ENCODE results near the gene LCK. TPM values are rescaled to one million over a fixed set of nuclear protein-coding genes. Genes with fewer than 3 reads are reported as not detected.

The LCK gene
- total and polyA plus RNA-seq, 10 of the 15 experiments (the other 5 are each of a cell fraction or from before 2014, with no cell fraction given), result 31.5 to 173 (median 119) TPM

- no peak; the same call in 1 of the 2 replicates for TF ChIP-seq ZNF687 (IDR thresholded peaks at IDR 0.05)
- TF ChIP-seq ZNF384 (IDR thresholded peaks at IDR 0.05; ENCODE audit: borderline replicate concordance, low read depth, low read length), result no peak
- TF ChIP-seq HDGF (IDR thresholded peaks at IDR 0.05), result no peak
- TF ChIP-seq BRCA1 (IDR thresholded peaks at IDR 0.05; ENCODE audit: low read depth, low read length), result no peak
- no peak for TF ChIP-seq CBX3 (IDR thresholded peaks at IDR 0.05; ENCODE audit: borderline replicate concordance, low read depth)
- TF ChIP-seq SUPT20H (IDR thresholded peaks at IDR 0.05; ENCODE audit: borderline replicate concordance, control insufficient read depth, low read depth, low read length), result no peak
- 0 out of 2 replicates have a peak, but pooled peaks have one; percentile 26 for TF ChIP-seq GATAD2B (conservative IDR thresholded peaks at IDR 0.05; ENCODE audit: low read depth)
- TF ChIP-seq SRF (IDR thresholded peaks at IDR 0.05; ENCODE audit: low read depth in 2 of 2, low read length in 2 of 2), result no peak
- TF ChIP-seq RCOR1 (conservative IDR thresholded peaks at IDR 0.05; ENCODE audit: low read depth, low read length), result no peak
- TF ChIP-seq RAD21 (IDR thresholded peaks at IDR 0.05; ENCODE audit: insufficient read depth, low read depth, low read length), result no peak
- TF ChIP-seq SKIL (IDR thresholded peaks at IDR 0.05; ENCODE audit: low read depth, poor library complexity, severe bottlenecking), result no peak
- peak; percentile 39; the same call in 1 of the 2 replicates for TF ChIP-seq YY1 (IDR thresholded peaks at IDR 0.05; ENCODE audit: low read depth, low read length)
- no peak for TF ChIP-seq ZBTB11 (CRISPR knock-in tag; IDR thresholded peaks at IDR 0.05)
- no peak for TF ChIP-seq PAX5 (IDR thresholded peaks at IDR 0.05; ENCODE audit: borderline replicate concordance, low read depth, low read length)
- TF ChIP-seq BCLAF1 (IDR thresholded peaks at IDR 0.05), result no peak
- no peak for TF ChIP-seq ZSCAN29 (IDR thresholded peaks at IDR 0.05)
- TF ChIP-seq SREBF2 (IDR thresholded peaks at IDR 0.05; ENCODE audit: low read length), result no peak
Observed at GRCh38 chr1:32221980-32222755, 28.9 kb upstream of the LCK start, which contains the start of the genes EIF3I and TMEM234 (continued).
